Measurements from ENCODE around the gene ARHGEF40.

DNA sequence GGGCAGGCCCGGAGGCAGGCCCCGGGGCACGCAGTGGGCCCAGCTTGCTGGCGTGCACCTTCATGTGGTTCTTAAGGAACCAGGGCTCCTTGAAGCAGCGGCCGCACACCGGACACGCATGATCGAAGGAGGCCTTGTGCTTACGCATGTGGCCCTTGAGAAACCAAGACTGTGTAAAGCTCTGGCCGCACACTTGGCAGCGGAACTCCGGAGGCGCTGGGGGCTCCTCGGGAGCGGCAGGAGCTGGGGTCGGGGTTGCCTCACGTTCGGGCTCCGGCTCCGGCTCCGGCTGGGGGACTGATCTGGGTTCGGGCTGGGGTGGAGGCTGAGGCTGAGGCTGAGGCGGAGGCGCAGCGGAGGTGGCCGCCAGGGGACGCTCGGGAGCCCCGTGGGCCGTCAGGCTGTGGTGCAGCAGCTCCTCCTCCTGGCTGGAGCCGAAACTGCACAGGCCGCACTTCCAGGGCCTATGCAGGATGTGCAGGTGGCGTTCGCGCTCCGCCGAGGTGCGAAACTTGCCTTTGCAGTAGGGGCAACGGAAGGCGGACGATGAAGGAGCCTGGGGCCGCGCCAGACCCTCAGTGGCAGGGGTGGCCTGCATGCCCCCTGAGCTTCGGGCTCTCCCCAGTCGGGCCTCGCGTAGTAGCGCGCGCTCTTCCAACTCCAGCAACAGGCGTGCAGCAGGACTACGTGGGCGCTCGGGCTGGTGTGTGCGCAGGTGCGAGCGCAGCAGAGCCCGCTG is 22.3 kb downstream of the ARHGEF40 start:
- peak; percentile 26 to 80 (median 37) for TF ChIP-seq POLR2AphosphoS5 (IDR thresholded peaks at IDR 0.05)
- TF ChIP-seq EP300 (IDR thresholded peaks at IDR 0.05), result no peak
- peak in 6 of 7 experiments; percentile 89 to 100 (median 100) for TF ChIP-seq CTCF (IDR thresholded peaks at IDR 0.05)
